Upper lobe of left lung (tissue), 6 donors: ENCODE data around the gene CCDC78. TPM values are rescaled to one million over a fixed set of nuclear protein-coding genes. Genes with fewer than 3 reads are reported as not detected.

ENCODE experiments used
- ATAC-seq, 2 donors: fragments of 200-7000 bp; cut with Tn5 transposase; one replicate each; pipeline ENCODE4 v1.9.1; 2022; ENCODE audit warnings: mild to moderate bottlenecking in 2 of 2, moderate library complexity in 2 of 2; ENCODE audit not compliant: low FRiP score in 2 of 2
- DNase-seq, 2 donors: peaks; one replicate each; pipeline ENCODE4 v3.0.0-alpha.2; 2019 to 2020
- H3K27ac ChIP-seq, 4 donors: fragments of 200-600 bp; sonication (generic); one replicate each; pipeline ENCODE4 v1.5.1; 2016 to 2019
- H3K27me3 ChIP-seq, 4 donors: fragments of 200-600 bp; sonication (generic); one replicate each; pipeline ENCODE4 v1.5.1; 2017 to 2019
- H3K36me3 ChIP-seq, 4 donors: fragments of 200-600 bp; sonication (generic); one replicate each; pipeline ENCODE4 v1.5.1; 2016 to 2019
- H3K4me1 ChIP-seq, 4 donors: fragments of 200-600 bp; sonication (generic); one replicate each; pipeline ENCODE4 v1.5.1; 2018 to 2019
- H3K4me3 ChIP-seq, 4 donors: fragments of 200-600 bp; sonication (generic); one replicate each; pipeline ENCODE4 v1.5.1; 2017 to 2019; ENCODE audit warnings: mild to moderate bottlenecking in 2 of 4, moderate library complexity in 1 of 4
- H3K9me3 ChIP-seq, 4 donors: fragments of 200-600 bp; sonication (generic); one replicate each; pipeline ENCODE4 v1.5.1; 2018 to 2019
- CTCF ChIP-seq, 6 experiments: fragments of 450-650 bp in 4 of 6; fragments of 200-600 bp in 2 of 6; sonication (generic) in 2 of 6; IDR thresholded peaks; one replicate each; pipeline ENCODE4 v1.5.1; 2016 to 2019; ENCODE audit warnings: antibody characterized with exemption in 6 of 6
- EP300 ChIP-seq, 4 donors: sonication (generic); formaldehyde crosslinking; IDR thresholded peaks; one replicate each; pipeline ENCODE4 v1.5.1; 2017; ENCODE audit warnings: antibody characterized with exemption in 4 of 4, control low read depth in 2 of 4
- POLR2A ChIP-seq, 4 donors: fragments of 450-650 bp; IDR thresholded peaks; one replicate each; pipeline ENCODE4 v1.5.1; 2016 to 2017; ENCODE audit warnings: antibody characterized with exemption in 4 of 4, mild to moderate bottlenecking in 2 of 4
- POLR2AphosphoS5 ChIP-seq, 2 donors: sonication (generic); formaldehyde crosslinking; IDR thresholded peaks; one replicate each; pipeline ENCODE4 v1.5.1; 2017; ENCODE audit warnings: antibody characterized with exemption in 2 of 2
- WGBS, 2 donors: methylation state at CpG; one replicate each; pipeline ENCODE4 v1.1.5; 2017 to 2018; 5-methylcytosine and 5-hydroxymethylcytosine counted together
- total RNA-seq, 6 donors: library from RNA; depleted of rRNA in 4 of 6; stranded (reverse); fragments of >200 nt in 4 of 6; gene quantifications; one replicate each; pipeline versions ENCODE4 v1.1.0 to v1.2.1, GENCODE V29; 2016 to 2021
- donor health status: DM: no; HTN: no; CAD: no; lungs with moderate emphysema.
- donor health status: DM: no; HTN: yes; CAD: no; lungs with severe emphysema.

The CCDC78 gene
- total RNA-seq, 6 donors from 2014 or later: 3.5 to 69.1 (median 23.3) TPM

GRCh38 chr16:698911-699671 is 27.2 kb downstream of the CCDC78 start:
- peak in 1 of 2 donors; percentile 48 for DNase-seq
- H3K4me3 ChIP-seq: no peak overlapping the region
- no peak overlapping the region for H3K27ac ChIP-seq
- H3K27me3 ChIP-seq: peaks cover 2 to 70% (median 36%) of the 10 kb centered on the region in 4 donors
- peaks cover 16 to 29% (median 22%) of the 10 kb centered on the region in 4 donors for H3K4me1 ChIP-seq
- no peak for ATAC-seq
- no peak for TF ChIP-seq POLR2A (IDR thresholded peaks at IDR 0.05)
- no peak for TF ChIP-seq CTCF (IDR thresholded peaks at IDR 0.05)
- TF ChIP-seq POLR2AphosphoS5 (IDR thresholded peaks at IDR 0.05): no peak
- TF ChIP-seq EP300 (IDR thresholded peaks at IDR 0.05): no peak
- no peaks in the 10 kb centered on the region for H3K36me3 ChIP-seq
- H3K9me3 ChIP-seq: no peaks in the 10 kb centered on the region
- WGBS, 2 donors: 70% methylated on average over 14 to 16 of the region's 19 CpGs

- Histone ChIP-seq H3K27ac (peak overlapping the region in 1 of 4 donors; percentile 56), H3K36me3 (no peaks in the 10 kb centered on the region), H3K27me3 (peaks cover 0 to 51% (median 30%) of the 10 kb centered on the region in 4 donors), H3K4me3 (peak overlapping the region; percentile 2 to 47 (median 37)), H3K9me3 (no peaks in the 10 kb centered on the region), H3K4me1 (peaks cover 21 to 35% (median 30%) of the 10 kb centered on the region in 4 donors)
- no peak for TF ChIP-seq EP300 (IDR thresholded peaks at IDR 0.05)
- no peak for TF ChIP-seq POLR2AphosphoS5 (IDR thresholded peaks at IDR 0.05)
- TF ChIP-seq POLR2A (IDR thresholded peaks at IDR 0.05): no peak
- TF ChIP-seq CTCF (IDR thresholded peaks at IDR 0.05): no peak
- 8 to 13% methylated on average over 4 to 35 of the region's 71 CpGs for WGBS, 2 donors
- ATAC-seq (peak; percentile 11 to 13), DNase-seq (peak in 1 of 2 donors; percentile 91)
These were observed 30.7 kb downstream of the CCDC78 start for GRCh38 chr16:695355-696089.

- H3K4me3 ChIP-seq: peak overlapping the region in 3 of 4 donors; percentile 27 to 47 (median 47)
- peaks cover 0 to 45% (median 26%) of the 10 kb centered on the region in 4 donors for H3K27me3 ChIP-seq
- H3K27ac ChIP-seq: peak overlapping the region in 1 of 4 donors; percentile 30
- 0% methylated on average over 18 of the region's 37 CpGs; no CpG with 5 or more reads in 1 of the 2 donors for whole genome bisulfite sequencing, 2 donors
- H3K4me1 ChIP-seq: peaks cover 23 to 37% (median 32%) of the 10 kb centered on the region in 4 donors
- ATAC-seq (no peak), DNase-seq (no peak)
- TF ChIP-seq CTCF (IDR thresholded peaks at IDR 0.05) (no peak), POLR2AphosphoS5 (IDR thresholded peaks at IDR 0.05) (no peak)
- no peaks in the 10 kb centered on the region for H3K9me3 ChIP-seq
- H3K36me3 ChIP-seq: no peaks in the 10 kb centered on the region
These were observed 31.3 kb downstream of the CCDC78 start for GRCh38 chr16:694863-695354.

- H3K9me3 ChIP-seq: no peaks in the 10 kb centered on the region
- H3K4me3 ChIP-seq: peak overlapping the region in 3 of 4 donors; percentile 27 to 47 (median 47)
- H3K27ac ChIP-seq: peak overlapping the region in 1 of 4 donors; percentile 30
- DNase-seq: peak in 1 of 2 donors; percentile 81
- no peaks in the 10 kb centered on the region for H3K36me3 ChIP-seq
- TF ChIP-seq POLR2A (IDR thresholded peaks at IDR 0.05): no peak
- TF ChIP-seq POLR2AphosphoS5 (IDR thresholded peaks at IDR 0.05): no peak
- TF ChIP-seq CTCF (IDR thresholded peaks at IDR 0.05): no peak
- no peak for TF ChIP-seq EP300 (IDR thresholded peaks at IDR 0.05)
- WGBS, 2 donors: 6% methylated on average over 33 of the region's 64 CpGs; no CpG with 5 or more reads in 1 of the 2 donors
- no peak for ATAC-seq
- H3K4me1 ChIP-seq: peaks cover 27 to 42% (median 38%) of the 10 kb centered on the region in 4 donors
- peaks cover 0 to 41% (median 25%) of the 10 kb centered on the region in 4 donors for H3K27me3 ChIP-seq
These were observed 31.9 kb downstream of the CCDC78 start for GRCh38 chr16:694187-694862.
